Neural cell (in vitro differentiated cells): ENCODE data around the gene SKIDA1.

Experiments
- CTCF ChIP-seq: fragments of 450-650 bp; IDR thresholded peaks from 2 replicates; pipeline ENCODE4 v1.5.1; 2014; ENCODE audit warnings: antibody characterized with exemption, mild to moderate bottlenecking, moderate library complexity; ENCODE audit not compliant: poor library complexity, severe bottlenecking
- EP300 ChIP-seq: fragments of 450-650 bp; conservative IDR thresholded peaks from 2 replicates; pipeline ENCODE4 v1.6.1; 2014; ENCODE audit warnings: antibody characterized with exemption, mild to moderate bottlenecking, moderate library complexity; ENCODE audit not compliant: poor library complexity, severe bottlenecking
- EZH2 ChIP-seq: fragments of 200-600, 300-800 bp; shearing (Covaris generic), sonication (generic); IDR thresholded peaks from 2 replicates; pipeline ENCODE4 v1.6.1; 2014; ENCODE audit warnings: antibody characterized with exemption, low read length, borderline replicate concordance, mild to moderate bottlenecking; ENCODE audit not compliant: insufficient read depth, poor library complexity, severe bottlenecking
- MXI1 ChIP-seq: fragments of 450-650 bp; conservative IDR thresholded peaks from 2 replicates; pipeline ENCODE4 v1.6.1; 2014; ENCODE audit warnings: antibody characterized with exemption, mild to moderate bottlenecking; ENCODE audit not compliant: poor library complexity, severe bottlenecking
- POLR2AphosphoS5 ChIP-seq: IDR thresholded peaks from 2 replicates; pipeline ENCODE4 v1.6.1; 2012
- RAD21 ChIP-seq: fragments of 450-650 bp; conservative IDR thresholded peaks from 2 replicates; pipeline ENCODE4 v1.6.1; 2014; ENCODE audit warnings: antibody characterized with exemption, mild to moderate bottlenecking, moderate library complexity
- SMC3 ChIP-seq: fragments of 450-650 bp; conservative IDR thresholded peaks from 2 replicates; pipeline ENCODE4 v1.6.1; 2014; ENCODE audit warnings: antibody characterized with exemption, mild to moderate bottlenecking, moderate library complexity; ENCODE audit not compliant: poor library complexity
- TAF1 ChIP-seq: IDR thresholded peaks from 2 replicates; pipeline ENCODE4 v1.6.1; 2012; ENCODE audit warnings: low read depth
- TF ChIP-seq, protein P1 (sequence below): IDR thresholded peaks from 2 replicates; pipeline ENCODE4 v1.6.1; 2012; ENCODE audit warnings: borderline replicate concordance

DNA sequence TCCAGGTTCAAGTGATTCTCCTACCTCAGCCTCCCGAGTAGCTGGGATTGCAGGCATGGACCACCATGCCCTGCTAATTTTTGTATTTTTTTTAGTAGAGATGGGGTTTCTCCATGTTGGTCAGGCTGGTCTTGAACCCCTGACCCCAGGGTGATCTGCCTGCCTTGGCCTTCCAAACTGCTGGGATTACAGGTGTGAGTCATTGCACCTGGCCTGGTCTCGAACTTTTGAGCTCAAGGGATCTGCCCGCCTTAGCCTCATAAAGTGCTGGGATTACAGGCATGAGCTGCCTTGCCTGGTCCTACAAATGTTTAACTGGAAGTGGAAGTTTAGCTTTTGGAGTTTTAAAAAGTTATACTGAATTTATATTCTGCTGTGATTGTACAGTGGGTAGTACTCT lies 11.4 kb upstream of the SKIDA1 start:
- TF ChIP-seq, protein P1, sequence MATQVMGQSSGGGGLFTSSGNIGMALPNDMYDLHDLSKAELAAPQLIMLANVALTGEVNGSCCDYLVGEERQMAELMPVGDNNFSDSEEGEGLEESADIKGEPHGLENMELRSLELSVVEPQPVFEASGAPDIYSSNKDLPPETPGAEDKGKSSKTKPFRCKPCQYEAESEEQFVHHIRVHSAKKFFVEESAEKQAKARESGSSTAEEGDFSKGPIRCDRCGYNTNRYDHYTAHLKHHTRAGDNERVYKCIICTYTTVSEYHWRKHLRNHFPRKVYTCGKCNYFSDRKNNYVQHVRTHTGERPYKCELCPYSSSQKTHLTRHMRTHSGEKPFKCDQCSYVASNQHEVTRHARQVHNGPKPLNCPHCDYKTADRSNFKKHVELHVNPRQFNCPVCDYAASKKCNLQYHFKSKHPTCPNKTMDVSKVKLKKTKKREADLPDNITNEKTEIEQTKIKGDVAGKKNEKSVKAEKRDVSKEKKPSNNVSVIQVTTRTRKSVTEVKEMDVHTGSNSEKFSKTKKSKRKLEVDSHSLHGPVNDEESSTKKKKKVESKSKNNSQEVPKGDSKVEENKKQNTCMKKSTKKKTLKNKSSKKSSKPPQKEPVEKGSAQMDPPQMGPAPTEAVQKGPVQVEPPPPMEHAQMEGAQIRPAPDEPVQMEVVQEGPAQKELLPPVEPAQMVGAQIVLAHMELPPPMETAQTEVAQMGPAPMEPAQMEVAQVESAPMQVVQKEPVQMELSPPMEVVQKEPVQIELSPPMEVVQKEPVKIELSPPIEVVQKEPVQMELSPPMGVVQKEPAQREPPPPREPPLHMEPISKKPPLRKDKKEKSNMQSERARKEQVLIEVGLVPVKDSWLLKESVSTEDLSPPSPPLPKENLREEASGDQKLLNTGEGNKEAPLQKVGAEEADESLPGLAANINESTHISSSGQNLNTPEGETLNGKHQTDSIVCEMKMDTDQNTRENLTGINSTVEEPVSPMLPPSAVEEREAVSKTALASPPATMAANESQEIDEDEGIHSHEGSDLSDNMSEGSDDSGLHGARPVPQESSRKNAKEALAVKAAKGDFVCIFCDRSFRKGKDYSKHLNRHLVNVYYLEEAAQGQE: no peak
- TF ChIP-seq CTCF (no peak), EP300 (no peak), SMC3 (no peak), RAD21 (no peak), EZH2 (no peak), POLR2AphosphoS5 (no peak), TAF1 (no peak), MXI1 (no peak)
